Activated CD8-positive, alpha-beta T cell treated with anti-CD3 and anti-CD28 coated beads for 36 hours (primary cell): Measurements from ENCODE around the gene IL1RN. TPM values are rescaled to one million over a fixed set of nuclear protein-coding genes. Genes with fewer than 3 reads are reported as not detected.
"Not testable (repeated sequence)": the region's sequence is repeated elsewhere in the genome, so short reads cannot be mapped to it uniquely, and the experiment has no call there.

Source experiments
- ATAC-seq: fragments of 200-7000 bp; cut with Tn5 transposase; one replicate; pipeline ENCODE4 v1.10.0; 2021; ENCODE audit warnings: mild to moderate bottlenecking, moderate library complexity
- CTCF ChIA-PET: fragments of 350-600 bp; sonication (Branson Sonifier 250); formaldehyde crosslinking; loops from one replicate; lab custom pipeline; 2021; ENCODE audit warnings: antibody characterized with exemption; lab: Charles Lee
- POLR2A ChIA-PET: fragments of 350-600 bp; sonication (Branson Sonifier 250); formaldehyde crosslinking; loops from one replicate; lab custom pipeline; 2021; ENCODE audit warnings: antibody characterized with exemption; lab: Charles Lee
- DNase-seq: peaks from one replicate; pipeline ENCODE4 v3.0.0-alpha.2; 2020
- H3K27ac Mint-ChIP-seq: one replicate; pipeline ENCODE4 v1.8.0; 2021; ENCODE audit warnings: mild to moderate bottlenecking, mixed read lengths
- H3K27me3 Mint-ChIP-seq: one replicate; pipeline ENCODE4 v1.8.0; 2021; ENCODE audit warnings: mixed read lengths
- H3K36me3 Mint-ChIP-seq: one replicate; pipeline ENCODE4 v1.8.0; 2021; ENCODE audit warnings: low read depth, mixed read lengths
- H3K4me1 Mint-ChIP-seq: one replicate; pipeline ENCODE4 v1.8.0; 2021; ENCODE audit warnings: low read depth, mixed read lengths
- H3K4me3 Mint-ChIP-seq: one replicate; pipeline ENCODE4 v1.8.0; 2021; ENCODE audit warnings: mild to moderate bottlenecking, moderate library complexity, mixed read lengths
- H3K9me3 Mint-ChIP-seq: one replicate; pipeline ENCODE4 v1.8.0; 2021; ENCODE audit warnings: mixed read lengths
- intact Hi-C: fragments of 100-400 bp; cut with micrococcal nuclease; formaldehyde crosslinking; loops from one replicate; pipeline ENCODE4 v1.10.0; 2022
- total RNA-seq, 2 experiments: library from RNA; stranded (reverse); gene quantifications; one replicate each; pipeline ENCODE4 v1.2.3, GENCODE V29; 2021
- TF ChIP-seq, protein P1 (sequence below): fragments of 200-600 bp; IDR thresholded peaks from one replicate; pipeline ENCODE4 v1.8.0; 2022; ENCODE audit warnings: antibody characterized with exemption, mild to moderate bottlenecking

IL1RN gene
- total RNA-seq, 2 experiments from 2014 or later = 0.50 to 0.85 TPM

DNA sequence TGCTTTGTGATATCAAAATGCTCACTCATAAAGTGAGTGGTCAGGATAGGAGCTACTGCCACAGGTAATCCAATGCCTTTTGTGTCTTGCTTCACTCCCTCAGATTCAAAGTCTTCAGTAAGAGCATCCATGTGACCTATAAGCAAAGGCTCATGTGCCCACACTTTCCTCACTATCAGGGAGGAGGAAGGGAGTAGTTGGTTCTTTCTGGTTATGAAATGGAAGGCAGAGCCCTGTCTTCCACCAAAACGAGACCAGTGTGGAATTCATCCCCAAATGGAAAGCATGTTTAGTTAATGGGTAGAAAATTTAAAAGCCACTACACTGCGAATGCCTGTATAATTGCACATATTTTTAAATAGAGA, 33.8 kb upstream of the IL1RN start:
- ChIA-PET POLR2A (interaction anchor here (0.7 to 1.2 kb wide), 2 partner anchors 11 to 12 kb away, joined by 3 read pairs; no protein-coding TSS in a partner anchor), CTCF (interaction anchor here (1.3 kb wide), 2 partner anchors 14 to 43 kb away, joined by 4 to 5 read pairs; no protein-coding TSS in a partner anchor)
- DNase-seq (no peak), ATAC-seq (no peak)
- no peaks in the 10 kb centered on the region for H3K27me3 Mint-ChIP-seq
- H3K36me3 Mint-ChIP-seq = peaks cover 7% of the 10 kb centered on the region
- peaks cover 20% of the 10 kb centered on the region for H3K9me3 Mint-ChIP-seq
- no peak overlapping the region for H3K27ac Mint-ChIP-seq
- intact Hi-C loops = no loop called here
- no peak overlapping the region for H3K4me3 Mint-ChIP-seq
- TF ChIP-seq, protein P1, sequence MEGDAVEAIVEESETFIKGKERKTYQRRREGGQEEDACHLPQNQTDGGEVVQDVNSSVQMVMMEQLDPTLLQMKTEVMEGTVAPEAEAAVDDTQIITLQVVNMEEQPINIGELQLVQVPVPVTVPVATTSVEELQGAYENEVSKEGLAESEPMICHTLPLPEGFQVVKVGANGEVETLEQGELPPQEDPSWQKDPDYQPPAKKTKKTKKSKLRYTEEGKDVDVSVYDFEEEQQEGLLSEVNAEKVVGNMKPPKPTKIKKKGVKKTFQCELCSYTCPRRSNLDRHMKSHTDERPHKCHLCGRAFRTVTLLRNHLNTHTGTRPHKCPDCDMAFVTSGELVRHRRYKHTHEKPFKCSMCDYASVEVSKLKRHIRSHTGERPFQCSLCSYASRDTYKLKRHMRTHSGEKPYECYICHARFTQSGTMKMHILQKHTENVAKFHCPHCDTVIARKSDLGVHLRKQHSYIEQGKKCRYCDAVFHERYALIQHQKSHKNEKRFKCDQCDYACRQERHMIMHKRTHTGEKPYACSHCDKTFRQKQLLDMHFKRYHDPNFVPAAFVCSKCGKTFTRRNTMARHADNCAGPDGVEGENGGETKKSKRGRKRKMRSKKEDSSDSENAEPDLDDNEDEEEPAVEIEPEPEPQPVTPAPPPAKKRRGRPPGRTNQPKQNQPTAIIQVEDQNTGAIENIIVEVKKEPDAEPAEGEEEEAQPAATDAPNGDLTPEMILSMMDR = no peak
- H3K4me1 Mint-ChIP-seq = peaks cover 22% of the 10 kb centered on the region

DNA sequence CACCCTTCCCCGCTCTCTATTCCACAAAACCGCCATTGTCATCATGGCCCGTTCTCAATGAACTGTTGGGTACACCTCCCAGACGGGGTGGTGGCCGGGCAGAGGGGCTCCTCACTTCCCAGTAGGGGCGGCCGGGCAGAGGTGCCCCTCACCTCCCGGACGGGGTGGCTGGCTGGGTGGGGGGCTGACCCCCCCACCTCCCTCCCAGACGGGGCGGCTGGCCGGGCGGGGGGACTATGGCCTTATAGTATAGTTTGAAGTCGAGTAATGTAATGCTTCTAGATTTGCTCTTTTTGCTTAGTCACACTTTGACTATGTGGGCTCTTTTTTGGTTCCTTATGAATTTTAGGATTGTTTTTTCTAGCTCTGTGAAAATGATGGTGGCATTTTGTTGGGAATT, 31.1 kb upstream of the IL1RN start:
- DNase-seq, H3K27me3 Mint-ChIP-seq, POLR2A ChIA-PET, ATAC-seq, H3K4me3 Mint-ChIP-seq, H3K36me3 Mint-ChIP-seq, H3K27ac Mint-ChIP-seq, intact Hi-C loops: not testable (repeated sequence)
- H3K9me3 Mint-ChIP-seq = peaks cover 20% of the 10 kb centered on the region
- CTCF ChIA-PET = interaction anchor here (2.9 kb wide), 2 partner anchors 17 to 42 kb away, joined by 13 to 19 read pairs; no protein-coding TSS in a partner anchor
- H3K4me1 Mint-ChIP-seq = peaks cover 22% of the 10 kb centered on the region

DNA sequence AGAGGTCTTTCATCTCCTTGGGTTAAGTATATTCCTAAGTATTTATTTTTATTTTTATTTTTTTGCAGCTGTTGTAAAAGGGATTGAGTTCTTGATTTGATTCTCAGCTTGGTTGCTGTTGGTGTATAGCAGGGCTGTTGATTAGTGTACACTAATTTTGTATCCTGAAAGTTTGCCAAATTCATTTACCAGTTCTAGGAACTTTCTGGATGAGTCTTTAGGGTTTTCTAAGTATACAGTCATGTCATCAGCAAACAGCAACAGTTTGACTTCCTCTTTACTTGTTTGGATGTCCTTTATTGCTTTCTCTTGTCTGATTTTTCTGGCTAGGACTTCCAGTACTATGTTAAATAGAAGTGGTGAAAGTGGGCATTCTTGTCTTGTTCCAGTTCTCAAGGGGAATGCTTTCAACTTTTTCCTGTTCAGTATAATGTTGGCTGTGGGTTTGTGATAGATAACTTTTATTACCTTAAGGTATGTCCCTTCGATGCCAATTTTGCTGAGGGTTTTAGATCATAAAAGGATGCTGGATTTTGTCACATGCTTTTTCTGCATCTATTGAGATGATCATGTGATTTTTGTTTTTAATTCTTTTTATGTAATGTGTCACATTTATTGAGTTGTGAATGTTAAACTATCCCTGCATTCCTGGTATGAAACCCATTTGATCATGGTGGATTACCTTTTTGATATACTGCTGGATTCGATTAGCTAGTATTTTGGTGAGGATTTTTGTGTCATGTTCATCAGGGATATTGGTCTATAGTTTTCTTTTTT, 30.4 kb upstream of the IL1RN start:
- intact Hi-C loops, DNase-seq, H3K36me3 Mint-ChIP-seq, H3K4me3 Mint-ChIP-seq, H3K27me3 Mint-ChIP-seq: not testable (repeated sequence)
- peak overlapping the region; percentile 76 for H3K27ac Mint-ChIP-seq
- peaks cover 20% of the 10 kb centered on the region for H3K9me3 Mint-ChIP-seq
- POLR2A ChIA-PET = interaction anchor here (2.1 kb wide), 1 partner anchor 20 kb away, joined by 7 read pairs; no protein-coding TSS in a partner anchor
- ATAC-seq = peak; percentile 27
- CTCF ChIA-PET = interaction anchor here (0.9 to 2.9 kb wide), 6 partner anchors 8 to 273 kb away, joined by 3 to 19 read pairs (median 6); no protein-coding TSS in a partner anchor
- H3K4me1 Mint-ChIP-seq = peaks cover 22% of the 10 kb centered on the region

DNA sequence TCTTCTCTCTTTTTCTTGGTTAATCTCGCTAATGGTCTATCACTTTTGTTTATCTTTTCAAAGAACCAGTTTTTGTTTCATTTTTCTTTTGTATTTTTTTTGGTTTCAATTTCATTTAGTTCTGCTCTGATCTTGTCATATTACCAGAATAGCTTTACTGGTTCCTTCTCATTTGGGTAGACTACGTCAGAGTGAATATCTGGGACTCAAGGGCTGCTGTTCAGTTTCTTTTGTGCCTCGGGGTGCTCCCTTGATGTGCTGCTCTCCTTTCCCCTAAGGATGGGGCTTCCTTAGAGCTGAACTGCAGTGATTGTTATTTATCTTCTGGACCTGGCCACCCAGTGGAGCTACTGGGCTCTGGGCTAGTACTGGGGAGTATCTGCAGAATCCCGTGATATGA, 29.4 kb upstream of the IL1RN start:
- ATAC-seq (peak; percentile 81), DNase-seq (peak; percentile 14)
- Mint-ChIP-seq H3K27me3 (no peaks in the 10 kb centered on the region), H3K4me1 (peaks cover 32% of the 10 kb centered on the region), H3K4me3 (peak overlapping the region; percentile 26), H3K36me3 (peaks cover 10% of the 10 kb centered on the region), H3K9me3 (peaks cover 29% of the 10 kb centered on the region), H3K27ac (peak overlapping the region; percentile 76)
- TF ChIP-seq, protein P1 = no peak
- POLR2A ChIA-PET = interaction anchor here (0.9 to 2.1 kb wide), 3 partner anchors 19 to 82 kb away, joined by 3 to 7 read pairs (median 5); no protein-coding TSS in a partner anchor
- intact Hi-C loops = no loop called here
- CTCF ChIA-PET = interaction anchor here (0.9 to 2.9 kb wide), 8 partner anchors 9 to 272 kb away, joined by 3 to 19 read pairs (median 4); no protein-coding TSS in a partner anchor

DNA sequence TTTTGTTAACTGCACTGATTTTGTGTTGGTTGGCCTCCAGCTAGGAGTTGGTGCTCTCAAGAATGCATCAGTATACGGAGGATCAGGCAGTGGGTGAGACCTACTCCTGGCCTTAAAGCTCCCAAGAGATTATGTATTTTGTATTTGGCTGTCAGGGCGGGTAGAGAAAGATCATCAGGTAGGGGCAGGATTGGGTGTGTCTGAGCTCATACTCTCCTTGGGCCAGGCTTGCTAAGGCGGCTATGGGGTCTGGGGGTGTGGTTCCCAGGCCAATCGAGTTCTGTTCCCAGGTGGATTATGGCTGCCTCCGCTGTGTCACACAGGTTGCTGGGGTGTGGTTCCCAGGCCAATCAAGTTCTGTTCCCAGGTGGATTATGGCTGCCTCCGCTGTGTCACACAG, 28.9 kb upstream of the IL1RN start:
- CTCF ChIA-PET = interaction anchor here (1.0 to 2.9 kb wide), 7 partner anchors 11 to 272 kb away, joined by 3 to 19 read pairs (median 4); no protein-coding TSS in a partner anchor
- Mint-ChIP-seq H3K4me1 (peaks cover 37% of the 10 kb centered on the region), H3K4me3 (peak overlapping the region; percentile 26), H3K27ac (peak overlapping the region; percentile 76), H3K9me3 (peaks cover 34% of the 10 kb centered on the region), H3K27me3 (no peaks in the 10 kb centered on the region), H3K36me3 (peaks cover 14% of the 10 kb centered on the region)
- intact Hi-C loops = no loop called here
- TF ChIP-seq, protein P1 = no peak
- ATAC-seq = no peak
- POLR2A ChIA-PET = interaction anchor here (0.9 to 2.1 kb wide), 3 partner anchors 18 to 82 kb away, joined by 3 to 7 read pairs (median 5); no protein-coding TSS in a partner anchor
- DNase-seq = no peak
